Gastroesophageal sphincter (tissue), 4 donors: Measurements from ENCODE around the gene ZNF274. TPM values are rescaled to one million over a fixed set of nuclear protein-coding genes. Genes with fewer than 3 reads are reported as not detected.
A peak's percentile ranks its signal among the peaks of the same experiment; 100 is the strongest.

Experiments used
- ATAC-seq: fragments of 150-250 bp; one replicate; pipeline ENCODE4 v1.9.1; 2016; ENCODE audit warnings: mild to moderate bottlenecking, moderate library complexity
- H3K27ac ChIP-seq, 4 donors: fragments of 200-600 bp; sonication (generic) in 3 of 4; 1 replicate in 3 of 4; 2 replicates in 1 of 4; pipeline ENCODE4 v1.5.1; 2016 to 2019
- H3K27me3 ChIP-seq: fragments of 200-600 bp; sonication (generic); one replicate; pipeline ENCODE4 v1.5.1; 2019
- H3K36me3 ChIP-seq, 2 donors: fragments of 200-600 bp; sonication (generic); one replicate each; pipeline ENCODE4 v1.5.1; 2019; ENCODE audit warnings: control low read depth in 1 of 2
- H3K4me1 ChIP-seq, 3 donors: fragments of 200-600 bp; sonication (generic); 1 replicate in 2 of 3; 2 replicates in 1 of 3; pipeline ENCODE4 v1.5.1; 2016 to 2019; ENCODE audit warnings: control low read depth in 2 of 3
- H3K4me3 ChIP-seq, 2 donors: fragments of 200-600 bp; sonication (generic); one replicate each; pipeline ENCODE4 v1.5.1; 2019; ENCODE audit warnings: mild to moderate bottlenecking in 1 of 2, moderate library complexity in 1 of 2
- H3K9me3 ChIP-seq, 3 donors: fragments of 200-600 bp; sonication (generic); one replicate each; pipeline ENCODE4 v1.5.1; 2017 to 2019; ENCODE audit warnings: control low read depth in 2 of 3
- EP300 ChIP-seq: sonication (generic); formaldehyde crosslinking; IDR thresholded peaks from one replicate; pipeline ENCODE4 v1.6.1; 2017; ENCODE audit warnings: antibody characterized with exemption, mild to moderate bottlenecking
- POLR2A ChIP-seq, 2 donors: fragments of 450-650 bp; IDR thresholded peaks; one replicate each; pipeline ENCODE4 v1.6.1; 2017; ENCODE audit warnings: antibody characterized with exemption in 2 of 2, mild to moderate bottlenecking in 2 of 2, moderate library complexity in 1 of 2
- POLR2AphosphoS5 ChIP-seq: sonication (generic); formaldehyde crosslinking; IDR thresholded peaks from one replicate; pipeline ENCODE4 v1.6.1; 2017; ENCODE audit warnings: antibody characterized with exemption
- WGBS, 2 donors: methylation state at CpG; one replicate each; pipeline ENCODE4 v1.1.5; 2018; ENCODE audit warnings: low coverage in 1 of 2; 5-methylcytosine and 5-hydroxymethylcytosine counted together
- total RNA-seq, 4 donors: library from RNA; depleted of rRNA; stranded (reverse); fragments of >200 nt; gene quantifications; one replicate each; pipeline ENCODE4 v1.1.0, GENCODE V29; 2016
- TF ChIP-seq, protein P1 (sequence below), 4 experiments: fragments of 200-600 bp in 2 of 4; fragments of 450-650 bp in 2 of 4; sonication (generic) in 1 of 4; IDR thresholded peaks; one replicate each; pipeline ENCODE4 v1.5.1; 2017 to 2019; ENCODE audit warnings: antibody characterized with exemption in 4 of 4, mild to moderate bottlenecking in 2 of 4, moderate library complexity in 2 of 4

ZNF274 gene
- total RNA-seq, 4 donors from 2014 or later: 17.0 to 23.5 (median 18.6) TPM

DNA sequence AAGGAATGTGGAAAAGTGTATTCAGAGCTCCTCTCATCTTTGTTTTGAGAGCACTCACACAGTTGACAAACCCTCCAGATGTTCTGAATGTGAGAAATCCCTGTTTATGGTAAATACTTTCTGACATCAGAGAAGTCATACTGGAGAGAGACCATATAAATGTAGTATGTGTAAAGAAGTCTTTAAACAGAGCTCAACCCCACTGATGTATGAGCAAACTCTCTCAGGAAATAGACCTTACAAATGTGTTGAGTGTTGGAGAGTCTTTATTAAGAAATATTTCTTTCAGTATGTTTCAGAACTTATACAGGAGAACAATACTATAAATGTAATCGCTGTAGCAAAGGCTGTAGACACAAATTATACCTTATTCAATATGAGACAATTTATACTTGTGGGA, 16.6 kb upstream of the ZNF274 start:
- TF ChIP-seq EP300: no peak
- no peak for TF ChIP-seq POLR2A (IDR thresholded peaks at IDR 0.05)
- TF ChIP-seq POLR2AphosphoS5: no peak
- TF ChIP-seq, protein P1, sequence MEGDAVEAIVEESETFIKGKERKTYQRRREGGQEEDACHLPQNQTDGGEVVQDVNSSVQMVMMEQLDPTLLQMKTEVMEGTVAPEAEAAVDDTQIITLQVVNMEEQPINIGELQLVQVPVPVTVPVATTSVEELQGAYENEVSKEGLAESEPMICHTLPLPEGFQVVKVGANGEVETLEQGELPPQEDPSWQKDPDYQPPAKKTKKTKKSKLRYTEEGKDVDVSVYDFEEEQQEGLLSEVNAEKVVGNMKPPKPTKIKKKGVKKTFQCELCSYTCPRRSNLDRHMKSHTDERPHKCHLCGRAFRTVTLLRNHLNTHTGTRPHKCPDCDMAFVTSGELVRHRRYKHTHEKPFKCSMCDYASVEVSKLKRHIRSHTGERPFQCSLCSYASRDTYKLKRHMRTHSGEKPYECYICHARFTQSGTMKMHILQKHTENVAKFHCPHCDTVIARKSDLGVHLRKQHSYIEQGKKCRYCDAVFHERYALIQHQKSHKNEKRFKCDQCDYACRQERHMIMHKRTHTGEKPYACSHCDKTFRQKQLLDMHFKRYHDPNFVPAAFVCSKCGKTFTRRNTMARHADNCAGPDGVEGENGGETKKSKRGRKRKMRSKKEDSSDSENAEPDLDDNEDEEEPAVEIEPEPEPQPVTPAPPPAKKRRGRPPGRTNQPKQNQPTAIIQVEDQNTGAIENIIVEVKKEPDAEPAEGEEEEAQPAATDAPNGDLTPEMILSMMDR (IDR thresholded peaks at IDR 0.05): no peak
- Histone ChIP-seq H3K4me3 (no peak overlapping the region), H3K9me3 (peaks cover 0 to 100% (median 9%) of the 10 kb centered on the region in 3 donors), H3K36me3 (no peaks in the 10 kb centered on the region), H3K27me3 (no peaks in the 10 kb centered on the region), H3K27ac (no peak overlapping the region), H3K4me1 (no peaks in the 10 kb centered on the region)
- WGBS, 2 donors: 60 to 73% methylated on average over 1 of the region's 1 CpG
- no peak for ATAC-seq

DNA sequence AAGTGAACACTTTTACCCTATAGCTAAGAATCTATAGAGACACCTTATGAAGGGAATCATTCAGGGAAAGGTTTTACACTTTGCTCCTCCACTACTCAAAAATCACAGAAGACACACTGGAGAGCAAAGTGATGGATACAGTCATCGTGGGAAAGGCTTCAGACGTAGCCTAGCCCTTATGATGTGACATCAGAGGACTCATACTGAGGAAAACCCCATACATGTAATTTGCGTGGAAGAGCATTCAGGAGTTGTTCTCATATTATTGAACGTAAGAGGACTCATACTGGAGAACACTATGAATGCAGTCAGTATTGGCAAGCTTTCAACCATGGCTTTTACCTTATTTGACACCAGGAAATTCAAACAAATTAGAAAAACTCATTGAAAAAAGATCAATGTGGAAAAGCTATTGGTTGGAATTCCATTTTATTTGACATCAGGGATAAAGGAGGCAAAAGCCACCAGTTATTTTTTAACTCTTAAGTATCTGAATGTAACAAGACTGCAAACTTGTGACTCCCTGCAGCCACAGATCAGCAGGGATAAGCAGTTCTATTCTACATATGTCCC, 16.1 kb upstream of the ZNF274 start:
- H3K27me3 ChIP-seq: no peaks in the 10 kb centered on the region
- H3K4me1 ChIP-seq: no peaks in the 10 kb centered on the region
- H3K4me3 ChIP-seq: no peak overlapping the region
- H3K27ac ChIP-seq: no peak overlapping the region
- peaks cover 0 to 100% (median 9%) of the 10 kb centered on the region in 3 donors for H3K9me3 ChIP-seq
- WGBS, 2 donors: 45 to 59% methylated on average over 4 of the region's 4 CpGs
- TF ChIP-seq, protein P1 (IDR thresholded peaks at IDR 0.05): no peak
- TF ChIP-seq EP300: no peak
- no peaks in the 10 kb centered on the region for H3K36me3 ChIP-seq
- ATAC-seq: no peak

DNA sequence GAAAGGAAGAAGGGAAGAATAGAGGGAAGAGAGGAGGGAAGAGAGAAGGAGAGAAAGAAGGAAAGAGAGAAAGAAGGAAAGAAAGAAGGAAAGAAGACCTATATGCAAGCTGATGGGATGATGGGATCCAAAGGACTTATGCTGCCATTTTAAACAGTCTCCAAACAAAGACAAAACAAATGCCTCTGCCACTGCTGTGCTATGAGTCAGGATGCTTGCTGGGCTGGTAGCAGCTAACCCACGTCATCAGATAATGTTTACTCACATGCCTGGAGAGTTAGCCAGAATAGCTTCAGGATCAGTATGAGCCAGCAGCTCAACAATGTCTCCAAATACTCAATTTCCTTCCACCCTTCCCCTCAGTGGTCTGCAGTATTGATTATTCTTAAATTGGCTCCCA, 12.0 kb upstream of the ZNF274 start:
- peaks cover 0 to 100% (median 9%) of the 10 kb centered on the region in 3 donors for H3K9me3 ChIP-seq
- no peak for ATAC-seq
- H3K27me3 ChIP-seq: no peaks in the 10 kb centered on the region
- H3K4me3 ChIP-seq: no peak overlapping the region
- H3K4me1 ChIP-seq: no peaks in the 10 kb centered on the region
- no peak overlapping the region for H3K27ac ChIP-seq
- TF ChIP-seq EP300 (no peak), POLR2AphosphoS5 (no peak), POLR2A (IDR thresholded peaks at IDR 0.05) (no peak)
- TF ChIP-seq, protein P1 (IDR thresholded peaks at IDR 0.05): no peak
- no peaks in the 10 kb centered on the region for H3K36me3 ChIP-seq
- WGBS, 2 donors: 31 to 60% methylated on average over 1 of the region's 1 CpG

DNA sequence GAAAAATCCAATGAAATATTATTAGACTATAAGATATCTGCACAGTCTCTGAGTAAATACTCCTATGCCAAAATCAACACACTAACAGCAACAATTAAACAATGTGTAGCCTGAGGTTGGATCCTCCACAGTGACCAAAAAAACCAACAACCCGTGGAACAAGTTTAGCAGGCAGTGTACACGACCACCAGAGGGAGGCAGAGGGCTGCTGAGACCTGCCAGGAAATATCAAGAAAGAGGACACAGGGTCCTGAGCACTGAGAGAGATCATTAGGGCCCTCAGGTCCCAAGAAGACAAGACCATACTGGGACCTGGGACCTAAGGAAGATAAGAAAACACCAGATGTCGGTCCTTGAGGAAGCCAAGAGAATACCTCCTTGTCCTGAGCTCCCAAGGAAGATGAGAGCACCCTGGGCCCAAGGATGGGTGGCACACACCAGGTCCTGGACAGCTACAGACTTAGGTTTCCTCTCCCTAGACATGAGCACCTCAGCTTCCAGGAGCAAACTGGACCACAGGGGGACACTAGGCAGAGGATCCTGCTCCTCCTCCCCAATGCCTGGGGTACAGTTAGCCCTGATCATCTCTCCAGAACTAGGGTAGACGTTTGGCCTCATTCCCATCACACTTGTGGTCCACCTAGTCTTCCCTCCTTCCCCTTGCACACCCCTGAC, 822 bp upstream of the ZNF274 start:
- Histone ChIP-seq H3K27ac (peak overlapping the region; percentile 1 to 98 (median 96)), H3K9me3 (peaks cover 0 to 100% (median 18%) of the 10 kb centered on the region in 3 donors)
- TF ChIP-seq POLR2AphosphoS5 (no peak), EP300 (no peak), POLR2A (IDR thresholded peaks at IDR 0.05) (no peak)
- TF ChIP-seq, protein P1 (IDR thresholded peaks at IDR 0.05): peak in 3 of 4 experiments; percentile 18 to 36 (median 19)

DNA sequence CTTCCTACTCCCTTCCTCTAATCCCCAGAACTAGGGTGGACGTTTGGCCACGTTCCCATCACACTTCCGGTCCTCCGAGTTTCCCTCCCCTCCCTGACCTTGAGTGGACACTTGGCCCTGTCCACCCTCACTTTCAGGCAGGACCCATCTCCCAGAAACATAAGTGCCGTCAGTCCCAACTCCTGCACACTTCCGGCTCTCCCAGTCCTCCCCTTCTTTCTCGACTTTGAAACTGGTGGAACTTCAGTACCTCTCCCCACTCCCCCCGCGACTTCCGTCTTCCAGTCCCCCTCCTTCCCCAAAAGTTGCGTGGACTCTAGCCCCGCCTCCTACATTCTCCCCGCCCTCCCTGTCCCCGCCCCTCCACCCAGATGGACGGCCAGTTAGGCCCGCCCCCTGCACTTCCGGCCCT, 278 bp upstream of the ZNF274 start:
- H3K4me3 ChIP-seq: peak overlapping the region; percentile 40 to 91
- no peak for ATAC-seq
- WGBS, 2 donors: 4 to 8% methylated on average over 7 to 11 of the region's 17 CpGs
- peaks cover 0 to 100% (median 19%) of the 10 kb centered on the region in 3 donors for H3K9me3 ChIP-seq
- no peak for TF ChIP-seq POLR2A (IDR thresholded peaks at IDR 0.05)
- peaks cover 0 to 74% of the 10 kb centered on the region in 2 donors for H3K36me3 ChIP-seq
- peaks cover 0 to 21% (median 0%) of the 10 kb centered on the region in 3 donors for H3K4me1 ChIP-seq
- peak overlapping the region; percentile 1 to 98 (median 96) for H3K27ac ChIP-seq
- no peaks in the 10 kb centered on the region for H3K27me3 ChIP-seq

More for the DNA sequence above, 822 bp upstream of the ZNF274 start:
- Histone ChIP-seq H3K4me1 (peaks cover 0 to 21% (median 0%) of the 10 kb centered on the region in 3 donors), H3K27me3 (no peaks in the 10 kb centered on the region), H3K4me3 (peak overlapping the region; percentile 40 to 91), H3K36me3 (peaks cover 0 to 70% of the 10 kb centered on the region in 2 donors)
- no peak for ATAC-seq
- 42 to 44% methylated on average over 3 to 4 of the region's 4 CpGs for WGBS, 2 donors
